Measurements from ENCODE around the gene FKBP2. TPM values are rescaled to one million over a fixed set of nuclear protein-coding genes. Genes with fewer than 3 reads are reported as not detected.
A peak's percentile ranks its signal among the peaks of the same experiment; 100 is the strongest.

The FKBP2 gene
- total and polyA plus RNA-seq, 2 of the 13 experiments (the other 11 are each of a cell fraction or from before 2014, with no cell fraction given), result 30.1 to 53.3 TPM

DNA sequence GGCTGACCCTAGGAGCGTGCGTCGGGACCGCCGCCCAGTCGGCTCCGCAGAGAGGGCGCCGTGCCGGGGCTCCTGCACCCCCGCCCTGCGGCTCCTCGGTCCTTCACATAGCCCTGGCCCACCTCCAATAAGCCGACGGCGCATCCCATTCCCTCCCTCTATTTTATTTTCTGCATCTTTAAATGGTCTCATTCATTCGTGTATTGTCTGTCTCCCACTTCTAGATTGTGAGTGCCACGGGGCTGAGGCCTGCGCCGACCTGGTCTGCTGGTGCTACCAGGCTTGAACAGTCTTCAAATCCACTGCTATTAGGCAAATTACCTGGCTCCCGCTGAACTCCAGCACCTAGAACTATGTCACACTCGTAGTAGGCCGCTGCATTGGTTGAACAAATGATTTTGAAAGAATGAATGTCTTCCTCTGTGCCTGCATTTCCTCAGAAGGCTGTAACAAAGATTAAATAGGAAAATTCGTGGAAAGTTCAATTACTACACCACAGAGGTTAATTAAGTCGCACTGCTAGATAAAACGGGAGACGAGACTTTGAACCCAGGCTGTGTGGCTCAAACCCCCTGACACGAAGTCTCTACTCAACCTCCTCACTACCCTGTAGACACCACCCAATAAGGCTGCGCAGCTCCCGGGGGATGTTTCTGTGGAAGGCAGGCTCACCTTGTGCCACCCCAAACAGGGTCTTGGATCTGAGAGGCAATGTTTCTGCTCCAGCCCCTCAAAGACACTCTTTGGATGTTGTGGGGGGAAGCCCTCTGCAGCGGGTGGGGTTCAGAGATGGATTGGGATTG is 7.0 kb downstream of the FKBP2 start (continued):
- TF ChIP-seq, protein P1, sequence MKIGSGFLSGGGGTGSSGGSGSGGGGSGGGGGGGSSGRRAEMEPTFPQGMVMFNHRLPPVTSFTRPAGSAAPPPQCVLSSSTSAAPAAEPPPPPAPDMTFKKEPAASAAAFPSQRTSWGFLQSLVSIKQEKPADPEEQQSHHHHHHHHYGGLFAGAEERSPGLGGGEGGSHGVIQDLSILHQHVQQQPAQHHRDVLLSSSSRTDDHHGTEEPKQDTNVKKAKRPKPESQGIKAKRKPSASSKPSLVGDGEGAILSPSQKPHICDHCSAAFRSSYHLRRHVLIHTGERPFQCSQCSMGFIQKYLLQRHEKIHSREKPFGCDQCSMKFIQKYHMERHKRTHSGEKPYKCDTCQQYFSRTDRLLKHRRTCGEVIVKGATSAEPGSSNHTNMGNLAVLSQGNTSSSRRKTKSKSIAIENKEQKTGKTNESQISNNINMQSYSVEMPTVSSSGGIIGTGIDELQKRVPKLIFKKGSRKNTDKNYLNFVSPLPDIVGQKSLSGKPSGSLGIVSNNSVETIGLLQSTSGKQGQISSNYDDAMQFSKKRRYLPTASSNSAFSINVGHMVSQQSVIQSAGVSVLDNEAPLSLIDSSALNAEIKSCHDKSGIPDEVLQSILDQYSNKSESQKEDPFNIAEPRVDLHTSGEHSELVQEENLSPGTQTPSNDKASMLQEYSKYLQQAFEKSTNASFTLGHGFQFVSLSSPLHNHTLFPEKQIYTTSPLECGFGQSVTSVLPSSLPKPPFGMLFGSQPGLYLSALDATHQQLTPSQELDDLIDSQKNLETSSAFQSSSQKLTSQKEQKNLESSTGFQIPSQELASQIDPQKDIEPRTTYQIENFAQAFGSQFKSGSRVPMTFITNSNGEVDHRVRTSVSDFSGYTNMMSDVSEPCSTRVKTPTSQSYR (CRISPR knock-in tag; IDR thresholded peaks at IDR 0.05; ENCODE audit: borderline replicate concordance), result no peak
- TF ChIP-seq, protein P2, sequence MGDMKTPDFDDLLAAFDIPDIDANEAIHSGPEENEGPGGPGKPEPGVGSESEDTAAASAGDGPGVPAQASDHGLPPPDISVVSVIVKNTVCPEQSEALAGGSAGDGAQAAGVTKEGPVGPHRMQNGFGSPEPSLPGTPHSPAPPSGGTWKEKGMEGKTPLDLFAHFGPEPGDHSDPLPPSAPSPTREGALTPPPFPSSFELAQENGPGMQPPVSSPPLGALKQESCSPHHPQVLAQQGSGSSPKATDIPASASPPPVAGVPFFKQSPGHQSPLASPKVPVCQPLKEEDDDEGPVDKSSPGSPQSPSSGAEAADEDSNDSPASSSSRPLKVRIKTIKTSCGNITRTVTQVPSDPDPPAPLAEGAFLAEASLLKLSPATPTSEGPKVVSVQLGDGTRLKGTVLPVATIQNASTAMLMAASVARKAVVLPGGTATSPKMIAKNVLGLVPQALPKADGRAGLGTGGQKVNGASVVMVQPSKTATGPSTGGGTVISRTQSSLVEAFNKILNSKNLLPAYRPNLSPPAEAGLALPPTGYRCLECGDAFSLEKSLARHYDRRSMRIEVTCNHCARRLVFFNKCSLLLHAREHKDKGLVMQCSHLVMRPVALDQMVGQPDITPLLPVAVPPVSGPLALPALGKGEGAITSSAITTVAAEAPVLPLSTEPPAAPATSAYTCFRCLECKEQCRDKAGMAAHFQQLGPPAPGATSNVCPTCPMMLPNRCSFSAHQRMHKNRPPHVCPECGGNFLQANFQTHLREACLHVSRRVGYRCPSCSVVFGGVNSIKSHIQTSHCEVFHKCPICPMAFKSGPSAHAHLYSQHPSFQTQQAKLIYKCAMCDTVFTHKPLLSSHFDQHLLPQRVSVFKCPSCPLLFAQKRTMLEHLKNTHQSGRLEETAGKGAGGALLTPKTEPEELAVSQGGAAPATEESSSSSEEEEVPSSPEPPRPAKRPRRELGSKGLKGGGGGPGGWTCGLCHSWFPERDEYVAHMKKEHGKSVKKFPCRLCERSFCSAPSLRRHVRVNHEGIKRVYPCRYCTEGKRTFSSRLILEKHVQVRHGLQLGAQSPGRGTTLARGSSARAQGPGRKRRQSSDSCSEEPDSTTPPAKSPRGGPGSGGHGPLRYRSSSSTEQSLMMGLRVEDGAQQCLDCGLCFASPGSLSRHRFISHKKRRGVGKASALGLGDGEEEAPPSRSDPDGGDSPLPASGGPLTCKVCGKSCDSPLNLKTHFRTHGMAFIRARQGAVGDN (CRISPR knock-in tag; IDR thresholded peaks at IDR 0.05), result peak; percentile 18
- TF ChIP-seq SMARCE1 (IDR thresholded peaks at IDR 0.05; ENCODE audit: borderline replicate concordance) (no peak), ZNF12 (CRISPR knock-in tag; IDR thresholded peaks at IDR 0.05) (no peak), RARA (CRISPR knock-in tag; IDR thresholded peaks at IDR 0.05) (no peak), MYC (CRISPR knock-in tag; IDR thresholded peaks at IDR 0.05; ENCODE audit: borderline replicate concordance) (0 out of 2 replicates have a peak, but pooled peaks have one; percentile 19), BCL6 (CRISPR knock-in tag; IDR thresholded peaks at IDR 0.05) (no peak), NFKB2 (CRISPR knock-in tag; IDR thresholded peaks at IDR 0.05; ENCODE audit: borderline replicate concordance) (no peak), TFDP2 (CRISPR knock-in tag; IDR thresholded peaks at IDR 0.05) (no peak), CCAR2 (optimal IDR thresholded peaks at IDR 0.05; ENCODE audit: low read depth, low read length) (no peak), JDP2 (CRISPR knock-in tag; IDR thresholded peaks at IDR 0.05; ENCODE audit: borderline replicate concordance) (no peak), SIX4 (CRISPR knock-in tag; IDR thresholded peaks at IDR 0.05) (no peak)
- TF ChIP-seq, protein P3, sequence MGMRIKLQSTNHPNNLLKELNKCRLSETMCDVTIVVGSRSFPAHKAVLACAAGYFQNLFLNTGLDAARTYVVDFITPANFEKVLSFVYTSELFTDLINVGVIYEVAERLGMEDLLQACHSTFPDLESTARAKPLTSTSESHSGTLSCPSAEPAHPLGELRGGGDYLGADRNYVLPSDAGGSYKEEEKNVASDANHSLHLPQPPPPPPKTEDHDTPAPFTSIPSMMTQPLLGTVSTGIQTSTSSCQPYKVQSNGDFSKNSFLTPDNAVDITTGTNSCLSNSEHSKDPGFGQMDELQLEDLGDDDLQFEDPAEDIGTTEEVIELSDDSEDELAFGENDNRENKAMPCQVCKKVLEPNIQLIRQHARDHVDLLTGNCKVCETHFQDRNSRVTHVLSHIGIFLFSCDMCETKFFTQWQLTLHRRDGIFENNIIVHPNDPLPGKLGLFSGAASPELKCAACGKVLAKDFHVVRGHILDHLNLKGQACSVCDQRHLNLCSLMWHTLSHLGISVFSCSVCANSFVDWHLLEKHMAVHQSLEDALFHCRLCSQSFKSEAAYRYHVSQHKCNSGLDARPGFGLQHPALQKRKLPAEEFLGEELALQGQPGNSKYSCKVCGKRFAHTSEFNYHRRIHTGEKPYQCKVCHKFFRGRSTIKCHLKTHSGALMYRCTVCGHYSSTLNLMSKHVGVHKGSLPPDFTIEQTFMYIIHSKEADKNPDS (CRISPR knock-in tag; IDR thresholded peaks at IDR 0.05), result no peak
- TF ChIP-seq, protein P4, sequence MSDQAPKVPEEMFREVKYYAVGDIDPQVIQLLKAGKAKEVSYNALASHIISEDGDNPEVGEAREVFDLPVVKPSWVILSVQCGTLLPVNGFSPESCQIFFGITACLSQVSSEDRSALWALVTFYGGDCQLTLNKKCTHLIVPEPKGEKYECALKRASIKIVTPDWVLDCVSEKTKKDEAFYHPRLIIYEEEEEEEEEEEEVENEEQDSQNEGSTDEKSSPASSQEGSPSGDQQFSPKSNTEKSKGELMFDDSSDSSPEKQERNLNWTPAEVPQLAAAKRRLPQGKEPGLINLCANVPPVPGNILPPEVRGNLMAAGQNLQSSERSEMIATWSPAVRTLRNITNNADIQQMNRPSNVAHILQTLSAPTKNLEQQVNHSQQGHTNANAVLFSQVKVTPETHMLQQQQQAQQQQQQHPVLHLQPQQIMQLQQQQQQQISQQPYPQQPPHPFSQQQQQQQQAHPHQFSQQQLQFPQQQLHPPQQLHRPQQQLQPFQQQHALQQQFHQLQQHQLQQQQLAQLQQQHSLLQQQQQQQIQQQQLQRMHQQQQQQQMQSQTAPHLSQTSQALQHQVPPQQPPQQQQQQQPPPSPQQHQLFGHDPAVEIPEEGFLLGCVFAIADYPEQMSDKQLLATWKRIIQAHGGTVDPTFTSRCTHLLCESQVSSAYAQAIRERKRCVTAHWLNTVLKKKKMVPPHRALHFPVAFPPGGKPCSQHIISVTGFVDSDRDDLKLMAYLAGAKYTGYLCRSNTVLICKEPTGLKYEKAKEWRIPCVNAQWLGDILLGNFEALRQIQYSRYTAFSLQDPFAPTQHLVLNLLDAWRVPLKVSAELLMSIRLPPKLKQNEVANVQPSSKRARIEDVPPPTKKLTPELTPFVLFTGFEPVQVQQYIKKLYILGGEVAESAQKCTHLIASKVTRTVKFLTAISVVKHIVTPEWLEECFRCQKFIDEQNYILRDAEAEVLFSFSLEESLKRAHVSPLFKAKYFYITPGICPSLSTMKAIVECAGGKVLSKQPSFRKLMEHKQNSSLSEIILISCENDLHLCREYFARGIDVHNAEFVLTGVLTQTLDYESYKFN (CRISPR knock-in tag; conservative IDR thresholded peaks at IDR 0.05), result no peak

Data from HepG2 (cell line).